HG02870 (cell line): Measurements from ENCODE around the gene PPP2R2D.
A peak's percentile ranks its signal among the peaks of the same experiment; 100 is the strongest.

Experiments
- ATAC-seq: cut with Tn5 transposase; IDR thresholded peaks from one replicate; pipeline ENCODE4 v1.9.1; 2021; ENCODE audit warnings: mild to moderate bottlenecking, moderate library complexity; ENCODE audit not compliant: unreplicated experiment

PPP2R2D gene

GRCh38 chr10:131926253-131926652 is 25.4 kb downstream of the PPP2R2D start:
- no peak for ATAC-seq

DNA sequence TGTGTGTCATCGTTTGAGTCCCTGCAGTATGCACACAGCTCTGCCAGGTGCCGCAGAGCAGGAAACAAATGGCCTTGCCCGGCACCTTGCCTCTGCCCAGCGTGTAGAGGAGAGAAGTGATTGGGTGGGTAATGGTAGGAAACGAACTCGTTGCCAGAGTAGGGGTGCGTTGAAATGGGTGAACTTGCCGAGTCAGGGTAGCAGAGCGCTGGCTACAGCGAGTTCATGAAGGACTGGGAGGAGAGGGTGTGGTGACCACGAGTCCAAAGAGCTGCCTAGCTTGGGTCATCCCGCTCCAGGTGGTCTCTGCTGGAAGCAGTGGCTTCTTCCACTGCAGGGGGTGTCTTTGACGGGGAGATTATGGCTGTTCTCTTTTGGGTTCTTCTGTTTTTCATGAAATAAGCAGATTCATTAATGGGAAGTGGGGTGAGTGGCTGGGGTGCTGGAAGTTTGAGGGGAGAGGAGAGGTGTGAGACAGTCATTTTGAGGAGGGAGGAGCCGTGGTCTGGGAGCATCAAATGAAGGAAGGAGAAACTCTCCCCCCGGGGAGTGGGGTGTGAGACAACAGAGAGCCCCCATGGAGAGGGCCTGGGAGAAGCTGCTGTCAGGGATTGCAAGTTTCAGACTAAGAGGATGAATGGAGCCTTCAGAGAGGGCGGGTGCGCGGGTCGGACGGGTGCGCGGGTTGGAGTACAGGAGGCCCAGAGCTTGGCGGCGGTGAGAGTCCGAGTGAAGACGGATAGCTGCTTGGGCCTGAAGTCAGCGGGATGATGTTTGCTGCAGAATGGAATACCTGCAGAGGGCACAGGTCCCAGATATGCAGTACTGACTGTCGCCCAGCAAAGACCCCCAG is 26.2 kb downstream of the PPP2R2D start:
- no peak for ATAC-seq

- ATAC-seq: peak; percentile 82
These were observed 27.7 kb downstream of the PPP2R2D start for GRCh38 chr10:131928248-131929095.

- no peak for ATAC-seq
These were observed 28.5 kb downstream of the PPP2R2D start for GRCh38 chr10:131929122-131929845.

DNA sequence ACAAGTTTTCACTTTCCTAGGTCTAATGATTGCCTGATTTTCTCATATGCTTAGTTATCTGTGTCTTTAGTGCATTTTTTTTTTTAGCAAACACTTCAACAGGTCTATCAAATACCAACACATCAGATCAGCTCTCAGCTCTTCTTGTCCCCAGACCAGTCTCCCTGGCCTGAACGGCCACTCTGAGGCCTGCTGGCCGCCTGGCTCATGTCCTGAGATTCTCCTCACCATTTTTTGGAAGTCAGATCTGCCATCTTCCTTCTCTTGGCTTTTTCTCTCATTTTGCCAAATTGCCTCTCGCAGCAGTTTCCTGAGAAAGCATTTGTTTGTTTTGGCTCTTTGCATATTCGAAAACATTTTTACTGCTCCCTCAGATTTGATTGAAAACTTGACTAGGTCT is 29.3 kb downstream of the PPP2R2D start:
- ATAC-seq: no peak

- no peak for ATAC-seq
These were observed 29.9 kb downstream of the PPP2R2D start for GRCh38 chr10:131930586-131931330.

DNA sequence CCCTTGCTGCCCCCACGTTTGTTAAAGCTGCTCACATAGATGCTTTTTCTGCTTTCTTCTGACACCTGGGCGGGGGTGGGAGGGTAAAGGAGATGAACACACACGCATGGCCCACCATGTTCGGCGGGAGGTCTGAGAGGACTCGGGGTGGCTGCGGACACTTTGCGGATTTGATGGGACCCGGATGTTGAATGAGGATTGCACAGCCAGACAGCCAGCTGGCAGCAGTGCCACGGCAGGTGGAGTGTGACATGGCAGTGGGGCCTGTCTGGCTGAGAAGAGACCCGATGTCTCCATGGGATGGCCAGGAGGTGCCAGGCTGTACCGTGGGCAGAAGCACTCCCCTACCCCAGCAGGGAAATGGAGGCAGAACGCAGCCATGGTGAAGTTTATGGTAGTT is 31.2 kb downstream of the PPP2R2D start:
- ATAC-seq: no peak

DNA sequence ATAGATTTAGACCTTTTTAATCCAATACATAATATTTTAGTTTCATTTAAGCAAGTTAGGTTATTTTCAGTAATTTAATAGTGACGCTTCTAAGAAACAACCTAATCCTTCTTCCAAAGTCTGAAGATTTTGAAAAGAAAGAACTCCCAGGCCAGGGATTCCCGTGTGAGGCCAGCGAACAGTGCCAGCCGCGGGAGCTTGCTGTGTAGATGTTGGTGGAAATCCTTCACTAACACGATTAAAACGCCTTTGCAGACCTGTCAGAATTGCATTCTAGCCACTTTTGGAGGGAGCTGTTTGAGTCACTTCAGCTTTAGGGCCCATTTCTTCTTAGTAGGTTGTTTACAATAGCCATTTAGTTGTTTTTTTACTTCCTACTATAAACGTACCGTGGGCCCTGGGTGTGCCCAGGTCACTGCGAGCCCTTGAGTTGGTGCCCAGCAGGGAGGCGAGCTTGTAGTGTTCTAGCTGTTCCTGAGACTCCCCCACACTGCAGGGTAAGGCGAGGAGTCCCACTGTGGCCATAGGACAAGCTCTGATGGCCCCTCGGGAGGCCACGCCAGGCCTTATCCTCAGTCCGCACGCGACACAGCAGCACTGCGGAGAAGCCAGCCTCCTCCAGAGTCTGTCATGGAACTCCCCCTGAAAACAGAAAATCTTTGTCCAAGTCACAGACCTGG is 32.3 kb downstream of the PPP2R2D start:
- no peak for ATAC-seq

- ATAC-seq: no peak
These were observed 32.9 kb downstream of the PPP2R2D start for GRCh38 chr10:131933696-131934086.

GRCh38 chr10:131934769-131935168 is 34.0 kb downstream of the PPP2R2D start:
- ATAC-seq: no peak

- ATAC-seq: no peak
These were observed 34.5 kb downstream of the PPP2R2D start for GRCh38 chr10:131935260-131935659.

- no peak for ATAC-seq
These were observed 35.5 kb downstream of the PPP2R2D start for GRCh38 chr10:131936294-131936693.

- no peak for ATAC-seq
These were observed 35.9 kb downstream of the PPP2R2D start for GRCh38 chr10:131936736-131937135.

- no peak for ATAC-seq
These were observed 37.0 kb downstream of the PPP2R2D start for GRCh38 chr10:131937836-131938235.

GRCh38 chr10:131938681-131939080 is 37.9 kb downstream of the PPP2R2D start:
- ATAC-seq: no peak

DNA sequence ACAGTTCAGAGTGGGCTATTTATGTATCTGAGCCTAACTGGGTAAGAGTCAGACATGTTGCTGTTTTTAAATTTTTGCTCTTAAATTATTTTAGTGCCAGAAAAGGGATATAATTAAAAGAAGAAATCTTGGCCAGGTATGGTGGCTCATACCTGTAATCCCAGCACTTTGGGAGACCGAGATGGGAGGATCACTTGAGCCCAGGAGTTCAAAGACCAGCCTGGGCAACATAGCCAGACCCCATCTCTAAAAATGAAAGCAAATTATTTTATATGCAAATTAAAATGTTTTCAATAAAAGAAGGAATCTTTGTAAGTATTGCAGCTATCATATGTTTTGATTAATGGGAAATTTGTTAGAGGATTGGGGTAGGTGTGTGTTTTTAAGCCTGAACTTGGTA is 41.6 kb downstream of the PPP2R2D start:
- ATAC-seq: no peak

- ATAC-seq: no peak
These were observed 42.4 kb downstream of the PPP2R2D start for GRCh38 chr10:131943021-131943814.

- ATAC-seq: no peak
These were observed 43.6 kb downstream of the PPP2R2D start for GRCh38 chr10:131944412-131944811.

DNA sequence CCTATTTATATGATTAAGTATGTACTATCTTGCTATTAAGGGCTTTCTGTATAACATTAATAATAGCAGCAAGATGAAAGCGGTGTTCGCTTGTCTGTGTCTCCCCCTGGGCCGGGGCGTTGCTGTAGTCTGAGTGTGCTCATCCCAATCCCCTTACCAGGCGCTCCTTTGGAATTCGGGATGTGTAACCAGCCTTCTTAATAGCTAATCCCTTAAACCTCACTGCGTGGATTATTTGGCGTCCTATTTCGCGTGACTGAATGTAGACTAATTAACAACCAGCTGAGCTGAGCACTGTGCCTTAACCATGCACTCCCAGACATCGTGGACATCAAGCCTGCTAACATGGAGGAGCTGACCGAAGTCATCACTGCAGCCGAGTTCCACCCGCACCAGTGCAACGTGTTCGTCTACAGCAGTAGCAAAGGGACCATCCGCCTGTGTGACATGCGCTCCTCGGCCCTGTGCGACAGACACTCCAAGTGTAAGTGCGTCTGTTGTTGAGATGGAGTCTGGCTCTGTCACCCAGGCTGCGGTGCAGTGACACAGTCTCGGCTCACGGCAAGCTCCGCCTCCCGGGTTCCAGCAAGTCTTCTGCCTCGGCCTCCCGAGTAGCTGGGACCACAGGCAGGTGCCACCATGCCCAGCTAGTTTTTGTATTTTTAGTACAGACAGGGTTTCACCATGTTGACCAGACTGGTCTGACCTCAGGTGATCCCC is 44.3 kb downstream of the PPP2R2D start:
- no peak for ATAC-seq
